B cell (primary cell): Measurements from ENCODE around the gene RAC3. TPM values are rescaled to one million over a fixed set of nuclear protein-coding genes. Genes with fewer than 3 reads are reported as not detected.

ENCODE experiments used
- ATAC-seq: fragments of 200-7000 bp; cut with Tn5 transposase; one replicate; pipeline ENCODE4 v1.10.0; 2021; ENCODE audit warnings: low read depth, mild to moderate bottlenecking, moderate number of reproducible peaks, moderate library complexity
- CTCF ChIA-PET: fragments of 350-600 bp; sonication (Branson Sonifier 250); formaldehyde crosslinking; loops from one replicate; lab custom pipeline; 2021; ENCODE audit warnings: antibody characterized with exemption, inconsistent platforms; lab: Charles Lee
- POLR2A ChIA-PET: fragments of 350-600 bp; sonication (Branson Sonifier 250); formaldehyde crosslinking; loops from one replicate; lab custom pipeline; 2021; ENCODE audit warnings: antibody characterized with exemption; lab: Charles Lee
- DNase-seq: peaks from one replicate; pipeline ENCODE4 v3.0.0; 2013
- H2AFZ ChIP-seq: 2 replicates; pipeline ENCODE4 v1.6.1; 2012; ENCODE audit warnings: mild to moderate bottlenecking, low read depth, low read length; ENCODE audit not compliant: insufficient read depth, poor library complexity, severe bottlenecking
- H3K27ac ChIP-seq, 2 donors: 1 replicate in 1 of 2; 2 replicates in 1 of 2; pipeline ENCODE4 v1.5.1; 2012 to 2013; ENCODE audit warnings: low read length in 2 of 2, mild to moderate bottlenecking in 2 of 2, moderate library complexity in 1 of 2
- H3K27me3 ChIP-seq, 4 experiments: fragments of 200-600 bp in 1 of 4; sonication (generic) in 1 of 4; replicated peaks in 1 of 4; 1 replicate in 2 of 4; 2 replicates in 2 of 4; pipeline versions ENCODE4 v1.6.1 to v1.7.0; 2013 to 2016; ENCODE audit warnings: low read length in 3 of 4, mild to moderate bottlenecking in 2 of 4, mixed read lengths in 1 of 4, moderate library complexity in 1 of 4; ENCODE audit not compliant: insufficient read depth in 4 of 4, control insufficient read depth in 3 of 4; ENCODE audit errors: control extremely low read depth in 1 of 4
- H3K36me3 ChIP-seq, 2 experiments: replicated peaks in 1 of 2; 1 replicate in 1 of 2; 2 replicates in 1 of 2; pipeline versions ENCODE4 v1.6.1 to v1.7.1; 2013; ENCODE audit warnings: low read length in 1 of 2; ENCODE audit not compliant: insufficient read depth in 2 of 2, control insufficient read depth in 1 of 2; ENCODE audit errors: control extremely low read depth in 1 of 2, extremely low read depth in 1 of 2
- H3K4me1 ChIP-seq, 2 donors: fragments of 200-600 bp in 1 of 2; sonication (generic) in 1 of 2; 1 replicate in 1 of 2; 2 replicates in 1 of 2; pipeline versions ENCODE4 v1.5.1 to v1.6.1; 2013 to 2017; ENCODE audit warnings: low read length in 2 of 2; ENCODE audit not compliant: control insufficient read depth in 2 of 2, insufficient read depth in 2 of 2
- H3K4me2 ChIP-seq: replicated peaks from 2 replicates; pipeline ENCODE3; 2012; ENCODE audit warnings: mild to moderate bottlenecking, low read depth, low read length; ENCODE audit not compliant: poor library complexity, severe bottlenecking
- H3K4me3 ChIP-seq, 5 experiments: fragments of 200-600 bp in 1 of 5; sonication (generic) in 1 of 5; 1 replicate in 3 of 5; 2 replicates in 2 of 5; pipeline versions ENCODE4 v1.5.1 to v1.7.0; 2011 to 2016; ENCODE audit warnings: low read length in 4 of 5, mild to moderate bottlenecking in 4 of 5, low read depth in 2 of 5, control low read depth in 1 of 5, moderate library complexity in 1 of 5; ENCODE audit not compliant: insufficient read depth in 1 of 5; ENCODE audit errors: control extremely low read depth in 1 of 5, extremely low read depth in 1 of 5
- H3K79me2 ChIP-seq: fragments of 200-600 bp; sonication (generic); one replicate; pipeline ENCODE4 v1.6.0; 2016; ENCODE audit warnings: low read length; ENCODE audit not compliant: control insufficient read depth, insufficient read depth
- H3K9ac ChIP-seq: fragments of 200-600 bp; sonication (generic); 2 replicates; pipeline ENCODE4 v1.6.1; 2017; ENCODE audit warnings: mild to moderate bottlenecking, low read length, moderate library complexity
- H3K9me3 ChIP-seq, 3 donors: one replicate each; pipeline versions ENCODE4 v1.6.1 to v1.7.1; 2013; ENCODE audit warnings: low read length in 2 of 3; ENCODE audit not compliant: control insufficient read depth in 2 of 3, insufficient read depth in 1 of 3; ENCODE audit errors: control extremely low read depth in 1 of 3
- H4K20me1 ChIP-seq: 2 replicates; pipeline ENCODE4 v1.6.0; 2012; ENCODE audit warnings: mild to moderate bottlenecking, low read length; ENCODE audit not compliant: insufficient read depth, control insufficient read depth, poor library complexity, severe bottlenecking
- H3K27ac Mint-ChIP-seq: one replicate; pipeline ENCODE4 v1.8.0; 2021; ENCODE audit warnings: mixed read lengths
- H3K27me3 Mint-ChIP-seq: one replicate; pipeline ENCODE4 v1.8.0; 2021; ENCODE audit warnings: mixed read lengths
- H3K4me1 Mint-ChIP-seq: one replicate; pipeline ENCODE4 v1.8.0; 2021; ENCODE audit warnings: mixed read lengths
- H3K4me3 Mint-ChIP-seq: one replicate; pipeline ENCODE4 v1.8.0; 2021; ENCODE audit warnings: mixed read lengths
- H3K9me3 Mint-ChIP-seq: one replicate; pipeline ENCODE4 v1.8.0; 2022; ENCODE audit warnings: mixed read lengths; ENCODE audit not compliant: insufficient read depth
- EZH2 ChIP-seq: IDR thresholded peaks from 2 replicates; pipeline ENCODE4 v1.6.1; 2012; ENCODE audit warnings: borderline replicate concordance, low read depth, mild to moderate bottlenecking, moderate library complexity, low read length; ENCODE audit not compliant: insufficient read depth, poor library complexity, severe bottlenecking
- WGBS: methylation state at CpG from one replicate; pipeline ENCODE4 v1.1.5; 2013; ENCODE audit warnings: missing lambda C conversion rate; ENCODE audit not compliant: insufficient coverage; 5-methylcytosine and 5-hydroxymethylcytosine counted together
- intact Hi-C: fragments of 100-400 bp; cut with micrococcal nuclease; formaldehyde crosslinking; loops from one replicate; pipeline ENCODE4 v1.10.0; 2022
- polyA plus RNA-seq: library from polyadenylated mRNA; depleted of rRNA; stranded (reverse); fragments of >200 nt; gene quantifications from 2 replicates; pipeline ENCODE4 v1.2.3, GENCODE V29; 2012
- total RNA-seq, 2 donors: library from RNA; stranded (reverse); fragments of 120-200 nt in 1 of 2; gene quantifications; 1 replicate in 1 of 2; 2 replicates in 1 of 2; pipeline versions ENCODE4 v1.2.3 to v1.2.4, GENCODE V29; 2013 to 2022
- TF ChIP-seq, protein P1 (sequence below): fragments of 200-600 bp; IDR thresholded peaks from one replicate; pipeline ENCODE4 v1.8.0; 2022; ENCODE audit warnings: antibody characterized with exemption, mild to moderate bottlenecking

The RAC3 gene
- total and polyA plus RNA-seq, 2 donors (not counting 1 experiment from before 2014, with no cell fraction given), result 0.62 to 2.0 TPM

DNA sequence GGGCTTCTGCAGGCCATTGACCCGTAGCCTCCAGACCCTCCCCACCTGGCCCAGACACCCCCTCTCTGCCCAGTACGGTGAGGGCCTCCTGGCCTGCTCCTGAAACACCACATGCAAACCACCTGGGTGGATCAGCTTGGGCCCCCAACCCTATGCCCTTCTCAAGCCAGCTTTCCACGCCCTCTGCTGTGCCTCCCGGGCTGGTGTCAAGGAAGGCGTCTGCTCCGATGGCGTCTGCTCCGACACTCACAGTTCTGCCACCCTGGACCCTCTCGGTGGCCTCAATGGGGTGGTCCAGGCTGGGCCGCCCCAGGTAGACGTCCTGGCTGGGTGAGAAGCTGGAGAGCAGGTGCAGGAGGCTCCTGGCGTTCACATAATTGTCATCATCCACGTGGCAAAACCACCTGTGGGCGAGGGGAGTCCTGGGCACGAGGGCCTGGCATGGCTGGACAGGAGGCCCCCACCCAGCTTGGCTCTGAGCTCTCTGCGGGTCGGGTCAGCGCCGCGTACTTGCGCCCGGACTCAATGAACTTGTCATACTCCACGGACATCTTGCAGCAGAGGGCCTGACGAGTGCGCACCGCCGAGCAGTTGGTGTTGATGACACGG is 18.8 kb downstream of the RAC3 start:
- ChIA-PET CTCF (interaction anchor here (1.0 to 1.7 kb wide), 2 partner anchors 12 to 20 kb away, joined by 3 to 6 read pairs; partner anchors contain the start of gene DCXR), POLR2A (interaction anchor here (0.8 kb wide), 1 partner anchor 16 kb away, joined by 3 read pairs; the partner anchor contains the start of gene DUS1L)
- H3K4me1 Mint-ChIP-seq, result peaks cover 14% of the 10 kb centered on the region
- H3K27me3 Mint-ChIP-seq, result no peaks in the 10 kb centered on the region
- TF ChIP-seq EZH2, result no peak
- TF ChIP-seq, protein P1, sequence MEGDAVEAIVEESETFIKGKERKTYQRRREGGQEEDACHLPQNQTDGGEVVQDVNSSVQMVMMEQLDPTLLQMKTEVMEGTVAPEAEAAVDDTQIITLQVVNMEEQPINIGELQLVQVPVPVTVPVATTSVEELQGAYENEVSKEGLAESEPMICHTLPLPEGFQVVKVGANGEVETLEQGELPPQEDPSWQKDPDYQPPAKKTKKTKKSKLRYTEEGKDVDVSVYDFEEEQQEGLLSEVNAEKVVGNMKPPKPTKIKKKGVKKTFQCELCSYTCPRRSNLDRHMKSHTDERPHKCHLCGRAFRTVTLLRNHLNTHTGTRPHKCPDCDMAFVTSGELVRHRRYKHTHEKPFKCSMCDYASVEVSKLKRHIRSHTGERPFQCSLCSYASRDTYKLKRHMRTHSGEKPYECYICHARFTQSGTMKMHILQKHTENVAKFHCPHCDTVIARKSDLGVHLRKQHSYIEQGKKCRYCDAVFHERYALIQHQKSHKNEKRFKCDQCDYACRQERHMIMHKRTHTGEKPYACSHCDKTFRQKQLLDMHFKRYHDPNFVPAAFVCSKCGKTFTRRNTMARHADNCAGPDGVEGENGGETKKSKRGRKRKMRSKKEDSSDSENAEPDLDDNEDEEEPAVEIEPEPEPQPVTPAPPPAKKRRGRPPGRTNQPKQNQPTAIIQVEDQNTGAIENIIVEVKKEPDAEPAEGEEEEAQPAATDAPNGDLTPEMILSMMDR, result no peak
- peak overlapping the region; percentile 86 for H3K27ac Mint-ChIP-seq
- ATAC-seq (no peak), DNase-seq (no peak)
- Histone ChIP-seq H3K27me3 (no peaks in the 10 kb centered on the region), H3K9ac (no peak overlapping the region), H3K4me1 (peaks cover 20 to 34% of the 10 kb centered on the region in 2 donors), H4K20me1 (peaks cover 19% of the 10 kb centered on the region), H3K36me3 (peaks cover 0 to 19% of the 10 kb centered on the region in 2 experiments), H3K4me2 (peak overlapping the region; percentile 90), H3K9me3 (no peaks in the 10 kb centered on the region), H3K79me2 (peaks cover 29% of the 10 kb centered on the region), H3K4me3 (no peak overlapping the region), H3K27ac (no peak overlapping the region), H2AFZ (no peak overlapping the region)
- H3K4me3 Mint-ChIP-seq, result peak overlapping the region; percentile 84
- H3K9me3 Mint-ChIP-seq, result no peaks in the 10 kb centered on the region
- 95% methylated on average over 28 of the region's 28 CpGs for WGBS
- intact Hi-C loops, result loop anchor here (2.0 kb wide), 1 partner anchor 27 kb away; the partner anchor contains the start of genes CENPX and LRRC45
